HepG2 (cell line): ENCODE data around the gene TTC17. TPM values are rescaled to one million over a fixed set of nuclear protein-coding genes. Genes with fewer than 3 reads are reported as not detected.

Experiments
- ARID2 ChIP-seq: sonication (generic); formaldehyde crosslinking; IDR thresholded peaks from 2 replicates; pipeline ENCODE4 v1.8.1; 2022; ENCODE audit warnings: mild to moderate bottlenecking, missing genetic modification reagents, borderline replicate concordance
- E2F5 ChIP-seq: sonication (generic); formaldehyde crosslinking; conservative IDR thresholded peaks from 2 replicates; pipeline ENCODE4 v1.4.0; 2020; ENCODE audit warnings: missing genetic modification reagents
- HOXA5 ChIP-seq: sonication (generic); formaldehyde crosslinking; IDR thresholded peaks from 2 replicates; pipeline ENCODE4 v1.4.0; 2020; ENCODE audit warnings: missing genetic modification reagents
- MED1 ChIP-seq: sonication (generic); formaldehyde crosslinking; IDR thresholded peaks from 2 replicates; pipeline ENCODE4 v1.4.0; 2020; ENCODE audit warnings: missing genetic modification reagents
- ZFP36L1 ChIP-seq: sonication (generic); formaldehyde crosslinking; IDR thresholded peaks from 2 replicates; pipeline ENCODE4 v1.8.0; 2022; ENCODE audit warnings: mild to moderate bottlenecking, missing genetic modification reagents, moderate library complexity
- ZNF101 ChIP-seq: sonication (generic); formaldehyde crosslinking; IDR thresholded peaks from 2 replicates; pipeline ENCODE4 v1.4.0; 2020; ENCODE audit warnings: mild to moderate bottlenecking, low read depth, missing genetic modification reagents, borderline replicate concordance
- ZNF143 ChIP-seq: sonication (generic); formaldehyde crosslinking; IDR thresholded peaks from 2 replicates; pipeline ENCODE4 v1.4.0; 2020; ENCODE audit warnings: missing genetic modification reagents
- ZNF205 ChIP-seq: IDR thresholded peaks from 2 replicates; pipeline ENCODE4 v1.6.1; 2018; ENCODE audit warnings: missing biosample characterization, missing genetic modification reagents
- ZNF263 ChIP-seq: sonication (generic); formaldehyde crosslinking; IDR thresholded peaks from 2 replicates; pipeline ENCODE4 v1.4.0; 2020; ENCODE audit warnings: missing genetic modification reagents
- ZNF318 ChIP-seq: sonication (generic); formaldehyde crosslinking; IDR thresholded peaks from 2 replicates; pipeline ENCODE4 v1.4.0; 2020; ENCODE audit warnings: mild to moderate bottlenecking, missing genetic modification reagents
- ZNF550 ChIP-seq: sonication (generic); formaldehyde crosslinking; IDR thresholded peaks from 2 replicates; pipeline ENCODE4 v1.4.0; 2020; ENCODE audit warnings: mild to moderate bottlenecking, missing genetic modification reagents, borderline replicate concordance
- ZNF569 ChIP-seq: sonication (generic); formaldehyde crosslinking; IDR thresholded peaks from 2 replicates; pipeline ENCODE4 v1.5.0; 2020; ENCODE audit warnings: mild to moderate bottlenecking, missing genetic modification reagents, moderate library complexity, borderline replicate concordance
- polyA plus RNA-seq, 8 experiments: library from polyadenylated mRNA; depleted of rRNA in 3 of 8; stranded (reverse) in 7 of 8; unstranded in 1 of 8; fragments of >200 nt; fragmentation: Illumina TruSeq in 4 of 8; extraction: Trizol in 4 of 8; gene quantifications; 2 replicates each; pipeline versions ENCODE4 v1.2.1 to v1.2.3, GENCODE V29; 2011 to 2016; ENCODE audit warnings: low read depth in 4 of 8, missing spikeins in 1 of 8, mixed read lengths in 1 of 8; ENCODE audit not compliant: insufficient read depth in 1 of 8
- total RNA-seq, 5 experiments: library from RNA; depleted of rRNA; stranded (reverse); fragments of >200 nt; fragmentation: Illumina TruSeq; extraction: Trizol; gene quantifications; 2 replicates each; pipeline ENCODE4 v1.2.3, GENCODE V29; 2016; ENCODE audit warnings: low read depth in 1 of 5
- TF ChIP-seq, protein P1 (sequence below): sonication (generic); formaldehyde crosslinking; IDR thresholded peaks from 2 replicates; pipeline ENCODE4 v1.4.0; 2020; ENCODE audit warnings: mild to moderate bottlenecking, missing genetic modification reagents, borderline replicate concordance
- TF ChIP-seq, protein P2 (sequence below): sonication (generic); formaldehyde crosslinking; IDR thresholded peaks from 2 replicates; pipeline ENCODE4 v1.4.0; 2020; ENCODE audit warnings: missing genetic modification reagents, borderline replicate concordance

TTC17 gene
- total and polyA plus RNA-seq, 2 of the 13 experiments (the other 11 are each of a cell fraction or from before 2014, with no cell fraction given): 55.9 to 99.7 TPM

DNA sequence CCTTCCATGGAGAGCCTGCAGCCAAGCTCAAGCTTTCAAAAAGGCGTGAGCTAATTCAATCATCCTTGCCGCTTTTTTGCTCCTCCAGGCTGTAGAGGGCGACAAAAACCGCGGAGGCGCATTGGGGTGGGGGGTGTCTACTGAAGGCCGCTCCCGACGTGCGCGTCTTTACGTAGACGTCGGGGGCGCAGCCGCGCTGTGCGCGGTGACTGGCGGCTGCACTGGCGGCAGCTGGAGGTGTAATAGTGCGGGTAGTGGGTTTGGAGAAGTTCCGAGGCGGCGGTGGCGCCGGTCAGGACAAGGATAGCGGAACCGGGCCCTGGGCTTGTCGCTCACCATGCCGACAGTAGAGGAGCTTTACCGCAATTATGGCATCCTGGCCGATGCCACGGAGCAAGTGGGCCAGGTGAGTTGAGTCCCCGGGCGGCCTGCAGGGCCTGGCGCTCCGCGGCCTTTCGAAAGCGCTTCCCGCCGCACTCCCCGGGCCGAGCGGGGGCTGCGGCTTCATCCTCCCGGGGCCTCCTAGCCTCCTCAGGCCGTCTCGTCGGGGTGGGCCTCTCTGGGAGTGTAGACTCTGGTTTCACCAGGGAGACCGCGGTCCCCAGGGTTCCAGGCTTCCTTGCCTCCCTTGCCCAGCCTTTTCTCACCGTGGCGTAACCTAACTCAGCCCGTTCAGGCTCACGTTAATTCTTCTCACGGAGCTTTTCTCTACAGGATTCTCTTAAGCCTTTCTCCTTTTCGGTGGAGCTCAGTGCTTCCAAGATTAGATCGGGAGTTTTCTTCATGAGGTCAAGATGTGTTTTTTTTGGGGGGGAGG lies 46.7 kb upstream of the TTC17 start, which contains the start of gene API5 (continued):
- peak; percentile 43; the same call in 1 of the 2 replicates for TF ChIP-seq HOXA5 (CRISPR knock-in tag)
- TF ChIP-seq ZFP36L1: peak; percentile 73
- TF ChIP-seq ZNF101 (CRISPR knock-in tag): no peak
- peak; percentile 83; the same call in 1 of the 2 replicates for TF ChIP-seq ZNF205 (CRISPR knock-in tag)
- no peak; the same call in 1 of the 2 replicates for TF ChIP-seq ZNF143 (CRISPR knock-in tag)
- TF ChIP-seq ARID2: no peak
- TF ChIP-seq E2F5 (CRISPR knock-in tag): peak; percentile 66; the same call in 1 of the 2 replicates
- no peak for TF ChIP-seq ZNF318 (CRISPR knock-in tag)
- TF ChIP-seq, protein P1, sequence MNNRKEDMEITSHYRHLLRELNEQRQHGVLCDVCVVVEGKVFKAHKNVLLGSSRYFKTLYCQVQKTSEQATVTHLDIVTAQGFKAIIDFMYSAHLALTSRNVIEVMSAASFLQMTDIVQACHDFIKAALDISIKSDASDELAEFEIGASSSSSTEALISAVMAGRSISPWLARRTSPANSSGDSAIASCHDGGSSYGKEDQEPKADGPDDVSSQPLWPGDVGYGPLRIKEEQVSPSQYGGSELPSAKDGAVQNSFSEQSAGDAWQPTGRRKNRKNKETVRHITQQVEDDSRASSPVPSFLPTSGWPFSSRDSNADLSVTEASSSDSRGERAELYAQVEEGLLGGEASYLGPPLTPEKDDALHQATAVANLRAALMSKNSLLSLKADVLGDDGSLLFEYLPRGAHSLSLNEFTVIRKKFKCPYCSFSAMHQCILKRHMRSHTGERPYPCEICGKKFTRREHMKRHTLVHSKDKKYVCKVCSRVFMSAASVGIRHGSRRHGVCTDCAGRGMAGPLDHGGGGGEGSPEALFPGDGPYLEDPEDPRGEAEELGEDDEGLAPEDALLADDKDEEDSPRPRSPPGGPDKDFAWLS: no peak
- peak; percentile 57; the same call in 1 of the 2 replicates for TF ChIP-seq ZNF263
- TF ChIP-seq MED1 (CRISPR knock-in tag): peak; percentile 34; the same call in 1 of the 2 replicates
- TF ChIP-seq, protein P2, sequence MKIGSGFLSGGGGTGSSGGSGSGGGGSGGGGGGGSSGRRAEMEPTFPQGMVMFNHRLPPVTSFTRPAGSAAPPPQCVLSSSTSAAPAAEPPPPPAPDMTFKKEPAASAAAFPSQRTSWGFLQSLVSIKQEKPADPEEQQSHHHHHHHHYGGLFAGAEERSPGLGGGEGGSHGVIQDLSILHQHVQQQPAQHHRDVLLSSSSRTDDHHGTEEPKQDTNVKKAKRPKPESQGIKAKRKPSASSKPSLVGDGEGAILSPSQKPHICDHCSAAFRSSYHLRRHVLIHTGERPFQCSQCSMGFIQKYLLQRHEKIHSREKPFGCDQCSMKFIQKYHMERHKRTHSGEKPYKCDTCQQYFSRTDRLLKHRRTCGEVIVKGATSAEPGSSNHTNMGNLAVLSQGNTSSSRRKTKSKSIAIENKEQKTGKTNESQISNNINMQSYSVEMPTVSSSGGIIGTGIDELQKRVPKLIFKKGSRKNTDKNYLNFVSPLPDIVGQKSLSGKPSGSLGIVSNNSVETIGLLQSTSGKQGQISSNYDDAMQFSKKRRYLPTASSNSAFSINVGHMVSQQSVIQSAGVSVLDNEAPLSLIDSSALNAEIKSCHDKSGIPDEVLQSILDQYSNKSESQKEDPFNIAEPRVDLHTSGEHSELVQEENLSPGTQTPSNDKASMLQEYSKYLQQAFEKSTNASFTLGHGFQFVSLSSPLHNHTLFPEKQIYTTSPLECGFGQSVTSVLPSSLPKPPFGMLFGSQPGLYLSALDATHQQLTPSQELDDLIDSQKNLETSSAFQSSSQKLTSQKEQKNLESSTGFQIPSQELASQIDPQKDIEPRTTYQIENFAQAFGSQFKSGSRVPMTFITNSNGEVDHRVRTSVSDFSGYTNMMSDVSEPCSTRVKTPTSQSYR (CRISPR knock-in tag): peak; percentile 74; the same call in 1 of the 2 replicates
- no peak for TF ChIP-seq ZNF550 (CRISPR knock-in tag)
- TF ChIP-seq ZNF569 (CRISPR knock-in tag): no peak
